Natural killer cell treated with Interleukin-12 subunit alpha and Interleukin-12 subunit beta and Interleukin-15 and Interleukin-18, amount 100 ng/mL, for 72 hours (primary cell): ENCODE measurements around the gene CGB7. TPM values are rescaled to one million over a fixed set of nuclear protein-coding genes. Genes with fewer than 3 reads are reported as not detected.
A peak's percentile ranks its signal among the peaks of the same experiment; 100 is the strongest.

ENCODE experiments used
- ATAC-seq, 2 donors: fragments of 150-1000 bp; cut with Tn5 transposase in 1 of 2; sonication (Bioruptor Pico), chemical (Tn5 transposase) in 1 of 2; 2 replicates each; pipeline ENCODE4 v1.10.0; 2021
- DNase-seq: peaks from one replicate; pipeline ENCODE4 v3.0.0; 2022; ENCODE audit warnings: low spot score
- H3K27ac Mint-ChIP-seq, 2 donors: 1 replicate in 1 of 2; 2 replicates in 1 of 2; pipeline ENCODE4 v1.8.0; 2022; ENCODE audit warnings: mixed read lengths in 2 of 2, mild to moderate bottlenecking in 1 of 2, moderate library complexity in 1 of 2
- H3K27me3 Mint-ChIP-seq, 2 donors: 1 replicate in 1 of 2; 2 replicates in 1 of 2; pipeline ENCODE4 v1.8.0; 2022; ENCODE audit warnings: mixed read lengths in 2 of 2
- H3K36me3 Mint-ChIP-seq: one replicate; pipeline ENCODE4 v1.8.0; 2022; ENCODE audit warnings: mixed read lengths
- H3K4me1 Mint-ChIP-seq, 2 donors: 1 replicate in 1 of 2; 2 replicates in 1 of 2; pipeline ENCODE4 v1.8.0; 2022; ENCODE audit warnings: low read depth in 2 of 2, mixed read lengths in 2 of 2, mild to moderate bottlenecking in 1 of 2
- H3K4me3 Mint-ChIP-seq: one replicate; pipeline ENCODE4 v1.8.0; 2022; ENCODE audit warnings: mixed read lengths
- H3K9me3 Mint-ChIP-seq: 2 replicates; pipeline ENCODE4 v1.8.0; 2022; ENCODE audit warnings: mixed read lengths
- total RNA-seq, 2 donors: library from RNA; stranded (reverse); gene quantifications; one replicate each; pipeline ENCODE4 v1.2.3, GENCODE V29; 2022

CGB7 gene
- total RNA-seq: not detected

GRCh38 chr19:49057636-49058234, at the start of gene CGB7:
Gene CGB7, minus strand, starts transcription at chr19:49057749. Its CDS starts 2,374 bp downstream, at chr19:49055375.
- Mint-ChIP-seq H3K27ac (peak within 1 kb of the TSS in 1 of 2 donors; percentile 48), H3K4me3 (peak within 1 kb of the TSS; percentile 82), H3K4me1 (peaks cover 15% of the 10 kb centered on the region in 2 donors), H3K36me3 (no peaks in the 10 kb centered on the region), H3K9me3 (no peaks in the 10 kb centered on the region), H3K27me3 (peaks cover 23 to 32% of the 10 kb centered on the region in 2 donors)
- DNase-seq (no peak), ATAC-seq (peak; percentile 25 to 48)

- peaks cover 25% of the 10 kb centered on the region for H3K36me3 Mint-ChIP-seq
- DNase-seq (no peak), ATAC-seq (peak; percentile 49 to 57)
- peak overlapping the region in 1 of 2 donors; percentile 24 for H3K27ac Mint-ChIP-seq
- peaks cover 10 to 15% of the 10 kb centered on the region in 2 donors for H3K4me1 Mint-ChIP-seq
- no peaks in the 10 kb centered on the region for H3K27me3 Mint-ChIP-seq
- H3K4me3 Mint-ChIP-seq: no peak overlapping the region
- H3K9me3 Mint-ChIP-seq: no peaks in the 10 kb centered on the region
Measured at GRCh38 chr19:49106648-49107135, 49.1 kb upstream of the CGB7 start.

GRCh38 chr19:49104229-49104864, 46.8 kb upstream of the CGB7 start:
- Mint-ChIP-seq H3K4me1 (peaks cover 10 to 20% of the 10 kb centered on the region in 2 donors), H3K27me3 (no peaks in the 10 kb centered on the region), H3K27ac (no peak overlapping the region), H3K36me3 (peaks cover 33% of the 10 kb centered on the region), H3K4me3 (no peak overlapping the region), H3K9me3 (no peaks in the 10 kb centered on the region)
- no peak for DNase-seq
- no peak for ATAC-seq

- H3K4me3 Mint-ChIP-seq: no peak overlapping the region
- no peak for DNase-seq
- no peaks in the 10 kb centered on the region for H3K9me3 Mint-ChIP-seq
- peaks cover 31% of the 10 kb centered on the region for H3K36me3 Mint-ChIP-seq
- H3K4me1 Mint-ChIP-seq: peaks cover 10 to 16% of the 10 kb centered on the region in 2 donors
- no peaks in the 10 kb centered on the region for H3K27me3 Mint-ChIP-seq
- no peak overlapping the region for H3K27ac Mint-ChIP-seq
- ATAC-seq: no peak
Measured at GRCh38 chr19:49103331-49104085, 46.0 kb upstream of the CGB7 start.

- DNase-seq (no peak), ATAC-seq (no peak)
- Mint-ChIP-seq H3K27me3 (no peaks in the 10 kb centered on the region), H3K27ac (no peak overlapping the region), H3K36me3 (peaks cover 30% of the 10 kb centered on the region), H3K4me1 (peaks cover 10 to 22% of the 10 kb centered on the region in 2 donors), H3K4me3 (no peak overlapping the region), H3K9me3 (no peaks in the 10 kb centered on the region)
Measured at GRCh38 chr19:49102303-49102702, 44.8 kb upstream of the CGB7 start.

- no peak overlapping the region for H3K27ac Mint-ChIP-seq
- H3K4me3 Mint-ChIP-seq: no peak overlapping the region
- no peaks in the 10 kb centered on the region for H3K27me3 Mint-ChIP-seq
- H3K9me3 Mint-ChIP-seq: no peaks in the 10 kb centered on the region
- peaks cover 5 to 19% of the 10 kb centered on the region in 2 donors for H3K4me1 Mint-ChIP-seq
- DNase-seq (no peak), ATAC-seq (no peak)
- H3K36me3 Mint-ChIP-seq: peaks cover 22% of the 10 kb centered on the region
Measured at GRCh38 chr19:49101160-49101559, 43.6 kb upstream of the CGB7 start.

- no peak overlapping the region for H3K27ac Mint-ChIP-seq
- no peak overlapping the region for H3K4me3 Mint-ChIP-seq
- H3K9me3 Mint-ChIP-seq: no peaks in the 10 kb centered on the region
Measured at GRCh38 chr19:49098795-49099194, 41.2 kb upstream of the CGB7 start.

GRCh38 chr19:49097453-49098288, 40.1 kb upstream of the CGB7 start:
- H3K9me3 Mint-ChIP-seq: no peaks in the 10 kb centered on the region
- no peak overlapping the region for H3K4me3 Mint-ChIP-seq
- ATAC-seq (peak; percentile 79 to 83), DNase-seq (peak; percentile 74)
- H3K36me3 Mint-ChIP-seq: peaks cover 19% of the 10 kb centered on the region
- peaks cover 0 to 18% of the 10 kb centered on the region in 2 donors for H3K4me1 Mint-ChIP-seq
- no peaks in the 10 kb centered on the region for H3K27me3 Mint-ChIP-seq
- no peak overlapping the region for H3K27ac Mint-ChIP-seq

More at GRCh38 chr19:49098795-49099194, 41.2 kb upstream of the CGB7 start:
- DNase-seq: no peak
- Mint-ChIP-seq H3K27me3 (no peaks in the 10 kb centered on the region), H3K36me3 (peaks cover 19% of the 10 kb centered on the region), H3K4me1 (peaks cover 0 to 18% of the 10 kb centered on the region in 2 donors)
- ATAC-seq: no peak

- no peak overlapping the region for H3K27ac Mint-ChIP-seq
- H3K4me3 Mint-ChIP-seq: no peak overlapping the region
- peaks cover 18 to 31% of the 10 kb centered on the region in 2 donors for H3K4me1 Mint-ChIP-seq
- no peaks in the 10 kb centered on the region for H3K9me3 Mint-ChIP-seq
- peaks cover 21% of the 10 kb centered on the region for H3K36me3 Mint-ChIP-seq
- DNase-seq (no peak), ATAC-seq (no peak)
- H3K27me3 Mint-ChIP-seq: no peaks in the 10 kb centered on the region
Measured at GRCh38 chr19:49094505-49095482, 37.2 kb upstream of the CGB7 start.

- ATAC-seq (no peak), DNase-seq (no peak)
- Mint-ChIP-seq H3K27ac (no peak overlapping the region), H3K4me3 (no peak overlapping the region), H3K36me3 (peaks cover 14% of the 10 kb centered on the region), H3K9me3 (no peaks in the 10 kb centered on the region), H3K27me3 (no peaks in the 10 kb centered on the region), H3K4me1 (peaks cover 19 to 23% of the 10 kb centered on the region in 2 donors)
Measured at GRCh38 chr19:49092686-49093085, 35.1 kb upstream of the CGB7 start.

- H3K27me3 Mint-ChIP-seq: no peaks in the 10 kb centered on the region
- H3K4me1 Mint-ChIP-seq: peaks cover 28 to 30% of the 10 kb centered on the region in 2 donors
- H3K4me3 Mint-ChIP-seq: peak overlapping the region; percentile 1
- ATAC-seq (peak in 1 of 2 donors; percentile 56), DNase-seq (no peak)
- H3K36me3 Mint-ChIP-seq: peaks cover 21% of the 10 kb centered on the region
- no peaks in the 10 kb centered on the region for H3K9me3 Mint-ChIP-seq
- H3K27ac Mint-ChIP-seq: no peak overlapping the region
Measured at GRCh38 chr19:49091391-49092038, 34.0 kb upstream of the CGB7 start.

GRCh38 chr19:49086296-49086695, 28.7 kb upstream of the CGB7 start:
- DNase-seq (no peak), ATAC-seq (no peak)
- H3K27ac Mint-ChIP-seq: peak overlapping the region; percentile 88 to 97
- no peaks in the 10 kb centered on the region for H3K9me3 Mint-ChIP-seq
- no peaks in the 10 kb centered on the region for H3K27me3 Mint-ChIP-seq
- peaks cover 35 to 38% of the 10 kb centered on the region in 2 donors for H3K4me1 Mint-ChIP-seq
- H3K4me3 Mint-ChIP-seq: peak overlapping the region; percentile 100
- H3K36me3 Mint-ChIP-seq: peaks cover 18% of the 10 kb centered on the region
